ENCODE data around the gene PITPNC1.

PITPNC1 gene

DNA sequence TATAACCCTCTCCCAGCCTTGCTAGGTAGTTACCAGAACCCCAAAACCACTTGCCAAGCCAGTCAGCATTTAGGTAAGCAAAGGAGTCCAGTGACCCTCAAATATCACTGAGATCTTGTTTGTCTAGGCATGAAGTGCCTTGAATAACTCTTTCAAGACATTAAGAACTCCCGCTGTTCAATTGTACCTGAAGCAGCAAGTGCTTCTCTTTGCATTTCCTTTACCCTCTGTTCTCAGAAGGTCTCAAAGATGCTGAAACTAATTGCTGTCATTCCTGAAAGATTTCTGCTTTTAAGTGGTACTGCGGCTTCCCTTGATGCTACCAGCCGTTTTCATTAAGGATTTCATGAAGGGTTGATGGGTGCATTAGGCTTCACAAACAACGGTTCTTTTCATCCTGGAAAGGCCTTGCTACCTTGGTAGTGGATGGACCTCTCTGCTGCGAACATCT lies 142.7 kb downstream of the PITPNC1 start:
- no peak for DNase-seq

DNA sequence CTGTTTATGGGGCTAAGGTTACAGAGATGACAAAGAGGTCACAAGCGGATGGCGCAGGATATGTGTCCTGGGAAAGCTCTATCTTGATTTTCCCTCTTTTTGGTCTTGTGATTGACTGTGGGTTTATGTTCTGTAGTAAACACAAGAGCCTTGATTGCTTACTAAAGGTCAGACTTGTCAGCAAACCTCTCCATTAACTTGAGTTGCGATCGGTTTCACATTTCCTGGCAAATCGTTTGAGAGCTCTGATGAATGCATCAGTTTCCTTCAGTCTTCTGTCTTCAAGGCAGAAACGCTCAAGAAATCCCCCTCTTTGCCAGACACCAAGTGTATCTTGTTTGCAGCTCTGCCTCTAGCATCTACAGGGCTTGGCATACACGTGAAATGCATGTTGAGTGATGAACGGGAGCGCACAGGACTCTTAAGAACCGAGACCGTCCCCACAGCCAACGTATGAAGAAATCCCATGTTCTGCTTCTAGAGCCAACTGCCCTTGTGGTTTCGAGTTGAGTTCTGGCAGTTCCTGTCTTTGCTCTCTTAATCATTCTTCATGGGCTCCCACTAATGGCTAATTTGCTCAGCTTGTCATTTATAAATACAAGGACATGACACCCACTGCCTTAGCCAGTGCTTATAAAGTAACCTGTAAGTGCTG lies 143.3 kb downstream of the PITPNC1 start:
- DNase-seq = peak; percentile 35

- peak; percentile 70 for DNase-seq
These were observed 144.1 kb downstream of the PITPNC1 start for GRCh38 chr17:67520916-67521774.

DNA sequence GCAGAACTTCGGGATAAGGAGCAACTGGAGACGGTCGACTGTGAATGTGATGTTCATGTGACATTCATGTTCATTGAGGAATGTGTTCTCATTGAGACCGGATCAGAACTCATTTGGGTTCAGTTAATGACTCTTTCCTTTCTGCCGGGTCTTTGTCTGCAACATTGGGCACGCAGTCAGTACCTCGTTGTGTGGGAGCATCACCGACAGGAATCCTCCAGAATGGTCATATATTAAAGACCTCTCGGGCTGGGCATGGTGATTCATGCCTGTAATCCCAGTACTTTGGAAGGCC lies 144.6 kb downstream of the PITPNC1 start:
- no peak for DNase-seq

- no peak for DNase-seq
These were observed 146.0 kb downstream of the PITPNC1 start for GRCh38 chr17:67523101-67523500.

GRCh38 chr17:67525239-67526135 lies 148.4 kb downstream of the PITPNC1 start:
- peak; percentile 80 for DNase-seq

DNA sequence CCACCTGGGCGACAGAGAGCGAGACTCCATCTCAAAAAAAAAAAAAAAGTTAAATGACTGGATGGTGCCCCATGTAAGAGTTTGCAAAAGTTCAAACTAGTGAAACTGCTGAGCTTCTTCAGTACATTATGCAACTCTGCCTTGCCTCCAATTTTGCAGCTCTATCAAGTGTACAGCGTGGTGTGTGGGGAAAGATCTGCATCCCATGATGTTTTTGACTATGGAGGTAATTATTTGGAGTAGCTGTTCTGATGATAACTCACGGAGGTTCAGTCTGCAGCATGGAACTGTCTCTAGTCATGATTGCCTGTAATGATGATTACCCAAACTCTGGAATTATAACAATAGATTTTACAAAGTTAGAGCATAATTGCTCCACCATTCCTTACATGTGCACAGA lies 149.6 kb downstream of the PITPNC1 start:
- DNase-seq = no peak

GRCh38 chr17:67528751-67529436 lies 151.8 kb downstream of the PITPNC1 start:
- DNase-seq = peak; percentile 69

- DNase-seq = no peak
These were observed 154.2 kb downstream of the PITPNC1 start for GRCh38 chr17:67531291-67531690.

DNA sequence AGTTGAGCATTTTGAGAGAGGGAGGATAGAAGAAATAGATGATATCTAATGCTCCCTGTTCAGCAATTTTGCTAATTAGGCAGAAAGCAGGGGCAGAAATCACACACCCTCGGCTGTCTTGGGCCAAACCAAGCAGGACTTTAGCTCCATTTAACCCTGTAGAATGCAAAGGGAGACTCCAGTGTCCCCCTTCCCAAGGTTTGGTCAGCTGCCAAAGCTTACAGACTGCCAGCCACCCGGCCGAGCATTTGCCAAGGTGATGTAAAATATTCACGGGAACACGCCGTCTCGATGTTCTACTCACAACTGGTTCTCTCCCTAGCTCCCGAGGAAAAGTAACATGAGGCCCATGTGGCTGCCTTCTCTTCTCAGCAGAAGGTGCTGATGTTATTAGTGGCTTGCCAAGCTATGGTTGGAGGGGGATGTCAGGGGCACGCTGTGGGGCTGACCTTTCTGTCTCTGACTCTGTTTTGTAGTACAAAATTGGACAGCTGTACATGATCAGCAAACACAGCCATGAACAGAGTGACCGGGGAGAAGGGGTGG lies 155.3 kb downstream of the PITPNC1 start:
- peak; percentile 27 for DNase-seq

DNA sequence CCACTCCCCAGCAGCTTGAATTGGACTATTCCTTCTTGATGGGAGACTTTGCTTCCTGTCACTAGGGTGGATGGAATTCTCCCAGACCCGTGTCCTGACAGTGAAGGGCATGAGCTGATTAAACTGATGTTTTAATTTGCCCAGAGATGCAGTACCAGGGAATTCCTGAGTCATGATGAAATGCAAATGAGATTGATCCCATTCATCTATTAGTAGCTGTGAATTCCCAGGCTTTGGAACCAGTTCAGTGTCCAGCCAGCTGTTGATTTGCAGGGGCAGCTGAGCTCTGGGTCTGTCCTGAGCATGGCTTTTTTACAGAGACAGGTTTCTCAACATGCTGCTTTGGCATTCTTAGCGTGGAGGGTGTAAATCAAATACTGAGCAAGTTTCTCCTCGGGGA lies 157.9 kb downstream of the PITPNC1 start:
- DNase-seq = no peak

DNA sequence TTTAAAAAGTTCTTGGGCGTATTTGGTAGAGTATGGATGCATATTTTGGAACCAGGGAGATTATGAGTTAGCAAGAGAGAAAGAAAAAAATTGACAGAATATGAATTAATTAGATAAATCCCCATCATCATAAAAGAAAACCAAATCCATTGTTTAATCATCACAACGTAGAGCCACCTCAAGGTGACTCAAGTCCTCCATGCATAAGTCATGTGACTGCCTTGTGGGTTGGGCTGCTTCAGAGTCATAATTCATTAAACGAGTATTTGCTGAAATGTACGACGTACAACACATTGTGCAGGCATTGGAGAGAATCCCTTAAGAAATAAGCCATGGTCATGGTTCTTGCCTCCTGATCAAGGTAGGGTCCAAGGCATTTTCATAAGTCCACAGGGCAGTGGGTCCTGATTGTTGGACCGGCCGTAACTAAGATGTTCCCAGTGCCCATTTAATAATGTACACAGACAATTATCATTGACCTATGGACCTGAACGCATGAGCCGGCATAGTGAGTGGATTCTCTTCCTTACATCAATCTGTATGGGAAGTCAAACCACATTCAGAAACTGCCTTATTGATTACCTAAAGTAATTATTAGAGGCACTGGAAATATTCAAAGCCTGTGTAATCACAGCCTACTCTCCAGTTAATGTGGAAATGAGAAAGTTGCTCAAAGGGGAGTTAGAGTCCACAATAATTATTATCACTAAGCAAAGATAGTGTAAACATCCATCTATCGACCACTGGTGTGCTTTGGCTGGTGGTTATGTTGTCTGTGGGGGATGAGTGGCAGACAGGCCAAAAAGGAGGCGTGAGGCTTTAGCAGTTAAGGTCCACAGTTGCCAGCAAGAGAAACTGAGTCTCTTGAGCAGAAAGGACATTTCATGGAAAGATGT lies 165.4 kb downstream of the PITPNC1 start:
- no peak for DNase-seq

- peak; percentile 10 for DNase-seq
These were observed 167.4 kb downstream of the PITPNC1 start for GRCh38 chr17:67544364-67544955.

DNA sequence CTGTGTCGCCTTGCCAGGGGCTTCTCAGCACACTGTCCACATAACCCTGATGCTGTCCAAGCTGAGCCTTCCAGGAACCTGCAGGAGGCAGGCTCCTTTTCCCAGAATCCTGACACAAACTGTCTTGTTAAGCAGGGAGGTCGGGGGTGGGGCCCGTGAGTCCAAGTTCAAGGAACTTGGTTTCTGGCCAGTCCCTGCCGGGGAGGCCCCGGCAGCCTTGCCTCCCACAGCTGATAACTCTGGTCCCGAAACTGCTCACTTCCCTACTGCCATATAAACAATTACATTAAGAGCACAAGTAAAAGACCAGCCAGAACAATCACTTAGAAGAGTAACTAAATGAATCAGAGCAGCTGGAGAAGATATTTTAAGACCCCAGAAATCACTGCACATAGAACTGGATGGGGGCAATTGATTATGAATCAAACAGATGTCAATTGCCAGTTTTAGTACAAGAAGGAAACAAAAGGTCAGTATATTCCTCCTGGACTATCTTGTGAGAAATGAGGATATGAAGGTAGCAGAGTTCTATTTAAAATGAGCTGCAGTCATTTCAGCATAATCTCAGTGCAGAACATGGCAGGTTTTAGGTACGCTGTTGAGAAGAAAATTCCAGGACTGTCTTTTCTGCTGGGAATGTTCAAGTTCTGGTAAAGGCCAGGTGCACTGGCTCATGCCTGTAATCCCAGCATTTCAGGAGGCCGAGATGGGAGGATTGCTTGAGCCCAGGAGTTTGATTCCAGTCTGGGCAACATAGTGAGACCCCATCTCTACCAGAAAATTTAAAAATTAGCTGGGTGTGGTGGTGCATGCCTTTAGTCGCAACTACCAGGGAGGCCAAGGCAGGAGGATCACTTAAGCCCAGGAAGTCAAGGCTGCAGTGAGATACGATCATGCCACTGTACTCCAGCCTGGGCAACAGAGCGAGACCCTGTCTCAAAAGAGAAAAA lies 169.8 kb downstream of the PITPNC1 start:
- no peak for DNase-seq

DNA sequence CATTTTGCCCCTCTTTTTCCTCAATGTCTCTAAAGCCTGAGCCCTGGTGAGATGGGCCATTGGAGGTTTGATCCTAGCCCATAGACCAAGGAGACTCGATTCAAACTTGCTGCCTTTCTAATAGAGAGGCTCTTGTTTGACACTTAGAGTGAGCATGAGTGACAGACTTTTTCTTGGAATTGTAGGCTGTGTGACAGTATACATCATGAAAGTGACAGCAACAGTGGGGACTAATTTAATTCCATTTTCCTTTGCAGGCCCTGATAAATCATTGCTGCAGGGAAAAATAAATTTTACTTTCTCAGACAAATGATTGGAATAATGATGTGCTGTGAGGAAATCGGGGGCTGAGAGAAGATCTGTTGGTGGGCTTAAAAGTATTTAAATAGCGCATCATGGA lies 171.6 kb downstream of the PITPNC1 start:
- no peak for DNase-seq

DNA sequence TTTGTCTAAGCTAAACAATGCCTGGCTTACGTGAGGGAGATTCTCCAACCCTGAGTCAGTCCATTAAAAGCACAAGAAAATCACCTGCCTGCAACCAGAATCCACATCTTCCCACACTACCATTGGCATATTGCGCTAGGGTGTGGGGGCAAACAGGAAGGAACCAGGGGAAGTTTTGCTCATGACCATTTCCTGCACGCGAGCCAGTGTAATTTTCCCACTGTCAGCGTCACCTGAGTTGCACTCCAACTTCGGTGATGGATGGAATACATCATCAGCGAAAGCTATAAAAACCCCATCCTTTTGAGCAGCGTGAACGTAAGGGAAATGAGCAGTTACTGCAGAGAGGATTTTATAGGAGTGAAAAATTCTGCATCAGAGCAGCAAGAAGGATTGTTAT lies 172.7 kb downstream of the PITPNC1 start:
- no peak for DNase-seq

GRCh38 chr17:67554634-67555033 lies 177.6 kb downstream of the PITPNC1 start:
- DNase-seq = no peak

GRCh38 chr17:67555855-67556254 lies 178.8 kb downstream of the PITPNC1 start:
- no peak for DNase-seq

DNA sequence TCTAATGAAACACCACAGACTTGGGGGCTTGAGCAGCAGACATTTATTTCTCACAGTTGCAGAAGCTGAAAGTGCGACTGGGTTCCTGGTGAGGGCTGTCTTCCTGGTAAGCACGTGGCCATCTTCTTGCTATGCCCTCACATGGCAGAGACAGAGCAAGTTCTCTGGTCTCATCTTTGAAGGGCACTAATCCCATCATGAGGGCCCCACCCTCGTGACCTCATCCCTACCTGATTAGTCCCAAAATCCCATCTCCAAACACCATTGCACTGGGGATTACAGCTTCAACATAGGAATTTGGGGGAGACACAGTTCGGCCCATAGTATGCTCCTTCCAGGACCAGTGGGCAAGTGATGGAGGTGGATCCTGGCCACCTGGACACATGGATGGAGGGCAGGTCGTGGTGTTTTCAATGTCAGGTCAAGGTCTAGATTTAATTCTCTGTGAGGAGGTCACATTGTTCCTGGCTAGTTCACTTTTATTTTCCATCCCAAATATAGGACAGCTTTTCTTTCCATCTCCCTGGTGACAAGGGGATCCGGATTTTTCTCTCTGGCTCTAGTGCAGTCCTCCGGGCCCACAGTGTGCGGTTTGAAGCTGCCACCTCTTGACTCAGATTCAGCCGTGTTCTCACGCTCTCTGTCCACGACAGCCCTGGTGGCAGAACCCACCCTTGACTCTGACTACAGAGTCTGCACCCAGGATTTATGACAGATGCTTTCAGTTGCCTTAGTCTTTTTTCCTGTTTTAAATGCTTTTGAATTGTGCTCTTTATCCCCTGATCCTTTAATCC lies 180.2 kb downstream of the PITPNC1 start:
- no peak for DNase-seq

Measured in SHP77 treated with DMSO at 0.1 percent for 48 hours (cell line).